Gastrocnemius medialis (tissue), 4 donors: ENCODE data around the gene ARMC2. TPM values are rescaled to one million over a fixed set of nuclear protein-coding genes. Genes with fewer than 3 reads are reported as not detected.

Experiments
- ATAC-seq, 2 donors: fragments of 150-250 bp; one replicate each; pipeline ENCODE4 v1.9.1; 2016
- DNase-seq, 2 donors: peaks; one replicate each; pipeline ENCODE4 v3.0.0-alpha.2; 2019
- H3K27ac ChIP-seq, 4 donors: fragments of 200-600 bp; sonication (generic); 1 replicate in 1 of 4; 2 replicates in 3 of 4; pipeline ENCODE4 v1.5.1; 2016 to 2018; ENCODE audit warnings: mild to moderate bottlenecking in 2 of 4, moderate library complexity in 1 of 4
- H3K27me3 ChIP-seq, 3 donors: fragments of 200-600 bp; sonication (generic) in 2 of 3; 1 replicate in 1 of 3; 2 replicates in 2 of 3; pipeline versions ENCODE4 v1.5.1 to v1.6.0; 2016 to 2019; ENCODE audit warnings: mild to moderate bottlenecking in 1 of 3, moderate library complexity in 1 of 3
- H3K36me3 ChIP-seq, 2 donors: fragments of 200-600 bp; sonication (generic) in 1 of 2; one replicate each; pipeline ENCODE4 v1.5.1; 2017 to 2018
- H3K4me1 ChIP-seq, 2 donors: fragments of 200-600 bp; sonication (generic) in 1 of 2; one replicate each; pipeline ENCODE4 v1.5.1; 2016 to 2017; ENCODE audit warnings: mild to moderate bottlenecking in 2 of 2
- H3K4me3 ChIP-seq, 4 donors: fragments of 200-600 bp; sonication (generic) in 3 of 4; 1 replicate in 1 of 4; 2 replicates in 3 of 4; pipeline ENCODE4 v1.5.1; 2016 to 2019; ENCODE audit warnings: mild to moderate bottlenecking in 2 of 4
- H3K9me3 ChIP-seq, 3 donors: fragments of 200-600 bp; sonication (generic) in 2 of 3; 1 replicate in 1 of 3; 2 replicates in 2 of 3; pipeline ENCODE4 v1.5.1; 2016 to 2019
- POLR2A ChIP-seq, 2 donors: fragments of 450-650 bp; IDR thresholded peaks; one replicate each; pipeline ENCODE4 v1.6.1; 2017; ENCODE audit warnings: antibody characterized with exemption in 2 of 2, mild to moderate bottlenecking in 2 of 2, moderate library complexity in 2 of 2
- in situ Hi-C, 4 donors: fragments of 200-750 bp; cut with MboI; loops; one replicate each; pipeline versions ENCODE4 v1.15.0 to v1.8.0; 2017; ENCODE audit warnings: low sequenced_read_pairs in 4 of 4
- intact Hi-C: fragments of 100-400 bp; cut with DNase I; formaldehyde crosslinking; loops from one replicate; pipeline ENCODE4 v1.15.1; 2023; ENCODE audit warnings: low total_unique reads
- total RNA-seq, 4 donors: library from RNA; depleted of rRNA; stranded (reverse); fragments of >200 nt; gene quantifications; one replicate each; pipeline versions ENCODE4 v1.1.0 to v1.2.3, GENCODE V29; 2016
- TF ChIP-seq, protein P1 (sequence below), 5 experiments: fragments of 450-650 bp in 3 of 5; fragments of 200-600 bp in 2 of 5; sonication (generic) in 2 of 5; IDR thresholded peaks in 4 of 5; conservative IDR thresholded peaks in 1 of 5; 1 replicate in 4 of 5; 2 replicates in 1 of 5; pipeline ENCODE4 v1.5.1; 2016 to 2019; ENCODE audit warnings: antibody characterized with exemption in 5 of 5, mild to moderate bottlenecking in 3 of 5, moderate library complexity in 3 of 5

ARMC2 gene
- total RNA-seq, 4 donors from 2014 or later = 0.20 to 1.8 (median 0.56) TPM

DNA sequence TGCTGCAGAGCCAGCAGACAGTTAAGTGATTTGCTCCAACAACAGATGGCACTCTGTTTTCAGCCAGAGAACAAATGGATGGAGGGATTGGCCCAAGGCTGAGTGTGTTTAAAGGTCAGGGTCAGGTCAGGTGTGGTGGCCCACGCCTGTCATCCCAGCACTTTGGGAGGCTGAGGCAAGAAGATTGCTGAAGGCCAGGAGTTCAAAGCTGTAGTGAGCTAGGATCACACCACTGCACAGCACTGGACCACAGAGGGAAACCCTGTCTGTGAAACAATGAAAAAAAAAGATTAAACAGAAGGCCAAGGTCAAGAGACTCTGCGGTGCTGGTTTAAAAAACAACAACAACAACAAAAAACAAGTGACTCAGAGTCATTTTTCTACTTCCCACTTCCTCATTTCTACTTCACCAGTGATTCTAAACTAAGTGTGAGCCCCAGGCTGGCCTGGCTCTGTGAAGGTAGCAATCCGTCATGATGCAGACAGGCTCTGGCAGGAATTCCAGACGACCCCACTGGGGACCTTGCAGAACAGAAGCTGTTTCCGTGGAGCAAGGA is 42.5 kb upstream of the ARMC2 start:
- TF ChIP-seq POLR2A (IDR thresholded peaks at IDR 0.05) = no peak
- TF ChIP-seq, protein P1, sequence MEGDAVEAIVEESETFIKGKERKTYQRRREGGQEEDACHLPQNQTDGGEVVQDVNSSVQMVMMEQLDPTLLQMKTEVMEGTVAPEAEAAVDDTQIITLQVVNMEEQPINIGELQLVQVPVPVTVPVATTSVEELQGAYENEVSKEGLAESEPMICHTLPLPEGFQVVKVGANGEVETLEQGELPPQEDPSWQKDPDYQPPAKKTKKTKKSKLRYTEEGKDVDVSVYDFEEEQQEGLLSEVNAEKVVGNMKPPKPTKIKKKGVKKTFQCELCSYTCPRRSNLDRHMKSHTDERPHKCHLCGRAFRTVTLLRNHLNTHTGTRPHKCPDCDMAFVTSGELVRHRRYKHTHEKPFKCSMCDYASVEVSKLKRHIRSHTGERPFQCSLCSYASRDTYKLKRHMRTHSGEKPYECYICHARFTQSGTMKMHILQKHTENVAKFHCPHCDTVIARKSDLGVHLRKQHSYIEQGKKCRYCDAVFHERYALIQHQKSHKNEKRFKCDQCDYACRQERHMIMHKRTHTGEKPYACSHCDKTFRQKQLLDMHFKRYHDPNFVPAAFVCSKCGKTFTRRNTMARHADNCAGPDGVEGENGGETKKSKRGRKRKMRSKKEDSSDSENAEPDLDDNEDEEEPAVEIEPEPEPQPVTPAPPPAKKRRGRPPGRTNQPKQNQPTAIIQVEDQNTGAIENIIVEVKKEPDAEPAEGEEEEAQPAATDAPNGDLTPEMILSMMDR (IDR thresholded peaks at IDR 0.05 in 4 of 5, conservative IDR thresholded peaks at IDR 0.05 in 1 of 5) = no peak
- DNase-seq = no peak
- Histone ChIP-seq H3K27me3 (no peaks in the 10 kb centered on the region), H3K9me3 (no peaks in the 10 kb centered on the region), H3K36me3 (no peaks in the 10 kb centered on the region), H3K4me3 (no peak overlapping the region), H3K27ac (no peak overlapping the region), H3K4me1 (peaks cover 24 to 27% of the 10 kb centered on the region in 2 donors)
- intact Hi-C loops = no loop called here
- in situ Hi-C loops = no loop called here
- ATAC-seq = no peak

DNA sequence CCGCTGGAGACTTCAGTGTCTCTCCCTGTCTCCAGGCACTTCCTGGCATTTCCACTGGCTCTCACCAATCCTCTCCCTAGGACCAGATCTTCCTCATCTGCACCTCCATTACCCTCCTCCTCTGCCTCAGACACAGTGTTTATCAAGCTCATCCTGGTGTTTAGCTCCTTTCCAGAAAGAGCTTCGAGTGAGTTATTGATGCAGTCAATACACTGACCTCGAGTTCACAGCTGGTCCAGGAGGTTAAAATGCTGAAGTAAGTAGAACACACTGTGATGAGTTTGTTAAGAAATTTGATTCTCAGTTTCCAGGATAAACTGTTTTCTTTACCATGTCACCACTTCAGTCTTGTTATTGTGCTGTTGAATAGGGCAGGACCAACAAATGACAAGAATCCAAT is 42.1 kb upstream of the ARMC2 start:
- no peaks in the 10 kb centered on the region for H3K36me3 ChIP-seq
- ATAC-seq (no peak), DNase-seq (no peak)
- H3K9me3 ChIP-seq = no peaks in the 10 kb centered on the region
- no peak overlapping the region for H3K4me3 ChIP-seq
- H3K4me1 ChIP-seq = peaks cover 20 to 24% of the 10 kb centered on the region in 2 donors
- intact Hi-C loops (no loop called here), in situ Hi-C loops (no loop called here)
- no peaks in the 10 kb centered on the region for H3K27me3 ChIP-seq
- no peak overlapping the region for H3K27ac ChIP-seq
- TF ChIP-seq POLR2A (IDR thresholded peaks at IDR 0.05) = no peak
- TF ChIP-seq, protein P1 (IDR thresholded peaks at IDR 0.05 in 4 of 5, conservative IDR thresholded peaks at IDR 0.05 in 1 of 5) = no peak

DNA sequence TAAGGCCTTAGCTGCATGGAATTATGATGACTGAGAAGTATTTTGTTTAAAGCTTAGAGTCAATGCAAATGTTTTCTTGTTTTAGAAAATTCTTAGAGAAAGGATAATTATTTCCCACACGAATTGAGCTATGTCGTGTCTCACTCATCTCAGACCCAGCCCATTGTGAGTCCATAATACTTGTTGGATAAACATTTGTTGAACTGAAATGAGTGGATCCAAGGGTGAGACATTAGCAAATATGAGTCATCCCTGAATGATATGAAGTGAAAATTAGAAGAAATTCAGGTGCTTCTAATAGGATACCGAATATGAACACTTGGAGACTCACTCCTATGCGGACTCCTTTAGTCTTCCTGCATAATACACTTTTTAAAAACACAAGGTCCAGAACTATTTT is 41.6 kb upstream of the ARMC2 start:
- Histone ChIP-seq H3K9me3 (no peaks in the 10 kb centered on the region), H3K4me1 (peaks cover 15 to 20% of the 10 kb centered on the region in 2 donors), H3K4me3 (no peak overlapping the region), H3K27me3 (no peaks in the 10 kb centered on the region), H3K27ac (no peak overlapping the region), H3K36me3 (no peaks in the 10 kb centered on the region)
- TF ChIP-seq, protein P1 (IDR thresholded peaks at IDR 0.05 in 4 of 5, conservative IDR thresholded peaks at IDR 0.05 in 1 of 5) = no peak
- no peak for TF ChIP-seq POLR2A (IDR thresholded peaks at IDR 0.05)
- in situ Hi-C loops = no loop called here
- no peak for ATAC-seq
- no peak for DNase-seq
- intact Hi-C loops = no loop called here

DNA sequence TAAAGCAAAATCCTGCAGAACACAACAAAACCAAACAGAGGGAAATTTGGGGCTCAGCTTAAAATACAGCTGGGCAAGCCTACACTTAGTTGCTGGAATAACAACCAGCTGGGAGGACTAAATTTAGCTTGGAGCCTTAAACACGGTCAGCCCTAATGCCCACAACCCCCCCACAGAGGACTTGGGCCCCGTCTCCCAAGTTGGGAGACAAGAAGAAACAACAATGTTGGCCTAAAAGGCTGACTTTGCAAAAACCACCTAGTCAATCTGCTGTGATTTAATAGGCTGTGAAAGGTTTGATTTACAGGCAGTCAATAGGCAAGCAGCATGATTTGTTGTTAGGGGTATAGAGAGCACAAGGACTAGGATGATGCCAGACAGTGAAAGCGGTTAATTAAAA is 40.3 kb upstream of the ARMC2 start:
- TF ChIP-seq, protein P1 (IDR thresholded peaks at IDR 0.05 in 4 of 5, conservative IDR thresholded peaks at IDR 0.05 in 1 of 5) = no peak
- no peak for TF ChIP-seq POLR2A (IDR thresholded peaks at IDR 0.05)
- ATAC-seq = no peak

DNA sequence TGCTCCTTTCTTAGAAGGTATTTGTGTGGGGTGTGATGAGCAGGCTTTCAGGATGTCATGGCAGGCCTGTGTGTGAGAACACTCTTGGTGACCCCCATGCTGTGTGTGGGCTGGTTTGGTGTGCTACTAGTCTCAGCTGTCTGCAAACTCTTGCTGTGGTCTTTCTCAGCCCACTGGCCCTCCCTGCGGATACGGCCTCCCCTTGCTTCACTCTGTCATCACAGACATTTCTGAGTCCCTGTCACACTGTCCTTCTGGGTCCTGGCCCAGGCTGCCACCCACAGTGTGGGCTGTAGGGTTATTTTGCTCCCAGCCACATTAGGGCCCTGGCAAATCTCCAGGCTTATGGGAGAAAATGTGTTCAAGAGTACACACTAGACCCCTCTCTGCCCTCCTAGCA is 39.0 kb upstream of the ARMC2 start:
- H3K36me3 ChIP-seq = no peaks in the 10 kb centered on the region
- H3K27ac ChIP-seq = no peak overlapping the region
- intact Hi-C loops (no loop called here), in situ Hi-C loops (no loop called here)
- H3K4me1 ChIP-seq = peaks cover 13 to 20% of the 10 kb centered on the region in 2 donors
- H3K27me3 ChIP-seq = no peaks in the 10 kb centered on the region
- no peak for DNase-seq
- no peak overlapping the region for H3K4me3 ChIP-seq
- no peak for ATAC-seq
- H3K9me3 ChIP-seq = no peaks in the 10 kb centered on the region
- no peak for TF ChIP-seq POLR2A (IDR thresholded peaks at IDR 0.05)

More for the DNA sequence above, 40.3 kb upstream of the ARMC2 start:
- in situ Hi-C loops (no loop called here), intact Hi-C loops (no loop called here)
- Histone ChIP-seq H3K9me3 (no peaks in the 10 kb centered on the region), H3K36me3 (no peaks in the 10 kb centered on the region), H3K4me1 (peaks cover 13 to 20% of the 10 kb centered on the region in 2 donors), H3K27ac (no peak overlapping the region), H3K27me3 (no peaks in the 10 kb centered on the region), H3K4me3 (no peak overlapping the region)
- DNase-seq = no peak
